ENCODE data around the gene DPEP3.

DNA sequence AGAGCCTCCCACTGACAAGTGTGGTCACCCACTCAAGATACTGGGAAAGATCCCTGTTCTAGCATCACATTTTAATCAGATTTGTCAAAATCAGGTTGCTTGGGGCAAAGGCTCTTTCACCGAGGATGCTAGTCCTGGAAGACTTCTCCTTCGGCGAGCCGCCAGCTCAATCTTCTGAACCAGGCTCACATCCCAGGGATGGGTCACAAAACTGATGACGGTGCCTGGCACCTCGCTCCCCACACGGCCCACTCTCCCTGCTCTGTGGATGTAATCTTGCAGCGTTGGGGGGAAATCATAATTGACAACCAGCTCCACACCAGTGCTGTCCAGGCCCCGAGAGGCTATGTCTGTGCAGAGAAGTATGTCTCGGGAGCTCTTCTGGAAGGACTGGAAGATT, 41.2 kb upstream of the DPEP3 start:
- TF ChIP-seq, protein P1, sequence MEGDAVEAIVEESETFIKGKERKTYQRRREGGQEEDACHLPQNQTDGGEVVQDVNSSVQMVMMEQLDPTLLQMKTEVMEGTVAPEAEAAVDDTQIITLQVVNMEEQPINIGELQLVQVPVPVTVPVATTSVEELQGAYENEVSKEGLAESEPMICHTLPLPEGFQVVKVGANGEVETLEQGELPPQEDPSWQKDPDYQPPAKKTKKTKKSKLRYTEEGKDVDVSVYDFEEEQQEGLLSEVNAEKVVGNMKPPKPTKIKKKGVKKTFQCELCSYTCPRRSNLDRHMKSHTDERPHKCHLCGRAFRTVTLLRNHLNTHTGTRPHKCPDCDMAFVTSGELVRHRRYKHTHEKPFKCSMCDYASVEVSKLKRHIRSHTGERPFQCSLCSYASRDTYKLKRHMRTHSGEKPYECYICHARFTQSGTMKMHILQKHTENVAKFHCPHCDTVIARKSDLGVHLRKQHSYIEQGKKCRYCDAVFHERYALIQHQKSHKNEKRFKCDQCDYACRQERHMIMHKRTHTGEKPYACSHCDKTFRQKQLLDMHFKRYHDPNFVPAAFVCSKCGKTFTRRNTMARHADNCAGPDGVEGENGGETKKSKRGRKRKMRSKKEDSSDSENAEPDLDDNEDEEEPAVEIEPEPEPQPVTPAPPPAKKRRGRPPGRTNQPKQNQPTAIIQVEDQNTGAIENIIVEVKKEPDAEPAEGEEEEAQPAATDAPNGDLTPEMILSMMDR (IDR thresholded peaks at IDR 0.05), result no peak
- TF ChIP-seq POLR2A (IDR thresholded peaks at IDR 0.05), result no peak

All from esophagus squamous epithelium (tissue), 4 donors.